Measurements from ENCODE around the gene CSK. TPM values are rescaled to one million over a fixed set of nuclear protein-coding genes. Genes with fewer than 3 reads are reported as not detected.
"Not testable (repeated sequence)": the region's sequence is repeated elsewhere in the genome, so short reads cannot be mapped to it uniquely, and the experiment has no call there.

Gene CSK
- polyA plus RNA-seq (ENCODE audit: insufficient read length in 4 of 4) = 10 to 100 TPM; 45.4 to 51.3 (median 46.4) TPM

DNA sequence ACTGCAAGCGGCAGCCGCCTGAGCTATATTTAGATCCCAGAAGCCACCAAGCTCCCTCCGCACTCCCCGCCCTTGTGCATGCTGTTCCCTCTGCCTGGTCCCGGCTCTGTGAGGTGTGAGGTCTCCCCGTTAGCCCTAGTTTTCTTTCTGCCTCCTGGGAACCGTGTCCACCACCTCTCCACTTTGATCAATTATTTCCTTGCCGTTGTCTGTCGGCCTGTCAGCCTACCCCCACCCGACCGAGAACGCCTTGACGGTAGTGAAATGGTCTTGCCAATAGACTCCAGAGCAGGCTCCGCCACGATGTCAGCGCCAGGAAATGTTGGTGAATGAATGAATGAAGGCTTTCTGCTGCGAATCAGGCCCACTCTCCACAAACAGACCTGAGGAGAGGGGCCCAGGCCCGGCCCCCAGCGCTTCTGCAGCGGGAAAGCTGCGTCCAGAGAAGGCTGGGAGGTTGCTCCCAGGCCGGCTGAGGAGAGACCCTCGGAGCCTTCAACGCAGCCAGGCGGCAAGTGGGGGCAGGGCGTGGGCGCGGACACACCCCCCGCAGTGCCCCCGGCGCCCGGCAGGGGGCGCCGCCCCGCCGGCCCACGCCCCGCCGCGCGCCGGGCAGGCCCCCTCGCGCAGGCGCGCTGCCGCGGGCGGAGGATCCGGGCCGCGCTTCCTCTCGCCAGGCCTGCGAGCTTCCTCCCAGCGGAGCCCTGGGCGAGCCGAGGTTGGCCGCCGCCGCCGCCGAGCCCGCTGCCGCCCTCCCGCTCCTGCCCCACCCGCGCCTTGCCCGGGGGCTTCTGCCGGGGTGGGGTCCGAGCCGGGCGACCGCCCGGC is at the start of gene CSK:
Gene CSK (plus strand): TSS at position 650 of the 828 bp plus-strand sequence. CDS start 16,218 bp downstream, outside the sequence.
- DNase-seq (ENCODE audit: low read depth in 4 of 4, low spot score in 2 of 4) = no peak

GRCh38 chr15:74732846-74733245 is 49.0 kb upstream of the CSK start:
- no peak for DNase-seq (ENCODE audit: low read depth in 4 of 4, low spot score in 2 of 4)

- no peak for DNase-seq (ENCODE audit: low read depth in 4 of 4, low spot score in 2 of 4)
These were observed 48.6 kb upstream of the CSK start for GRCh38 chr15:74733269-74733668.

GRCh38 chr15:74735305-74735704 is 46.6 kb upstream of the CSK start:
- no peak for DNase-seq (ENCODE audit: low read depth in 4 of 4, low spot score in 2 of 4)

DNA sequence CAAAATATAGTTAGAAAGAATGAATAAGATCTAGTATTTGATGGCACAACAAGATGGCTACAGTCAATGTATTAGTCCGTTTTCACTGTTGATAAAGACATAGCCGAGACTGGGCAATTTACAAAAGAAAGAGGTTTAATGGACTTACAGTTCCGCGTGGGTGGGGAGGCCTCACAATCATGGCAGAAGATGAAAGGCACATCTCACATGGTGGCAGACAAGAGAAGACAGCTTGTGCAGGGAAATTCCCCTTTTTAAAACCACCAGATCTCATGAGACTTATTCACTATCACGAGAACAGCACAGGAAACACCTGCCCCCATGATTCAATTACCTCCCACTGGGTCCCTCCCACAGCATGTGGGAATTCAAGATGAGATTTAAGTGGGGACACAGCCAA is 43.6 kb upstream of the CSK start:
- DNase-seq (ENCODE audit: low read depth in 4 of 4, low spot score in 2 of 4) = not testable (repeated sequence)

GRCh38 chr15:74742422-74742821 is 39.5 kb upstream of the CSK start:
- DNase-seq (ENCODE audit: low read depth in 4 of 4, low spot score in 2 of 4) = no peak

DNA sequence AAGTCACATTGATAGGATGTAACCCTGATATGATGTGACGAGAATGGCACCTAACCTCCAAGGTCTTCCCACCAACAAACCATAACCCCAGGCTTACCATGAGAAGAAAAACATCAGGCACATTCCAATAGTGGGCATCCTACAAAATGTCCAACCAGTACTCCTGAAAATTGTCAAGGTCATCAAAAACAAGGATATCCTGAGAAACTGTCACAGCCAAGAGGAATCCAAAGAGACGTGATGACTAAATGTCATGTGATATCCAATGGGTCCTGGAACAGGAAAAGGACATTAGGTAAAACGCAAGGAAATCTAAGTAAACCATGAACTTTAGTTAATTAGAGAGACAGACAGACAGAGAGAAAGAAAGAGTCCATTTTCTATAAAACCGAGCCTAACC is 35.5 kb upstream of the CSK start:
- DNase-seq (ENCODE audit: low read depth in 4 of 4, low spot score in 2 of 4) = no peak

- no peak for DNase-seq (ENCODE audit: low read depth in 4 of 4, low spot score in 2 of 4)
These were observed 33.4 kb upstream of the CSK start, which contains the start of gene CYP1A2 for GRCh38 chr15:74748322-74748946. Gene CYP1A2, plus strand, starts transcription at chr15:74748845. Its CDS starts 894 bp downstream, at chr15:74749739.

- no peak for DNase-seq (ENCODE audit: low read depth in 4 of 4, low spot score in 2 of 4)
These were observed 32.0 kb upstream of the CSK start for GRCh38 chr15:74749832-74750231.

GRCh38 chr15:74750751-74751150 is 31.1 kb upstream of the CSK start:
- DNase-seq (ENCODE audit: low read depth in 4 of 4, low spot score in 2 of 4) = peak in 1 of 4 donors; percentile 52

- DNase-seq (ENCODE audit: low read depth in 4 of 4, low spot score in 2 of 4) = no peak
These were observed 29.9 kb upstream of the CSK start for GRCh38 chr15:74752011-74752410.

DNA sequence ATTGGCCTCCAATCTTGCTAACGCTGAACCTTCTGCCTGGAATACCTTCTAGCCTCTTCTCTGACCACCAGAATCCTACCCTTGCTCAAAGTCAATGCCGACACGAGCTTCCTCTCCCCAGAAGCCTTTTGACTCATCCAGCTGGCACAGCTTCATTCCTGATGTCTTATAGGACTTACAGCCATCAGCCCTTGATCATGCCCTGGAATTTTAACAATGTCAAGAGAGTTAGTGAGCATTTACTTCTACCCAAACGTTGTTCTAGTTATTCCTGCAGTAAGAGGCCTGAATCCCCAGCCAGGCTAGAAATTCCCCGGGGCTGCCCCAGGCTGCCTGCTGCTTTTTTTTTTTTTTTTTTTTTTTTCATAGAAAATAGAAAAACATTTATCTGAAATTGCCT is 29.3 kb upstream of the CSK start:
- no peak for DNase-seq (ENCODE audit: low read depth in 4 of 4, low spot score in 2 of 4)

DNA sequence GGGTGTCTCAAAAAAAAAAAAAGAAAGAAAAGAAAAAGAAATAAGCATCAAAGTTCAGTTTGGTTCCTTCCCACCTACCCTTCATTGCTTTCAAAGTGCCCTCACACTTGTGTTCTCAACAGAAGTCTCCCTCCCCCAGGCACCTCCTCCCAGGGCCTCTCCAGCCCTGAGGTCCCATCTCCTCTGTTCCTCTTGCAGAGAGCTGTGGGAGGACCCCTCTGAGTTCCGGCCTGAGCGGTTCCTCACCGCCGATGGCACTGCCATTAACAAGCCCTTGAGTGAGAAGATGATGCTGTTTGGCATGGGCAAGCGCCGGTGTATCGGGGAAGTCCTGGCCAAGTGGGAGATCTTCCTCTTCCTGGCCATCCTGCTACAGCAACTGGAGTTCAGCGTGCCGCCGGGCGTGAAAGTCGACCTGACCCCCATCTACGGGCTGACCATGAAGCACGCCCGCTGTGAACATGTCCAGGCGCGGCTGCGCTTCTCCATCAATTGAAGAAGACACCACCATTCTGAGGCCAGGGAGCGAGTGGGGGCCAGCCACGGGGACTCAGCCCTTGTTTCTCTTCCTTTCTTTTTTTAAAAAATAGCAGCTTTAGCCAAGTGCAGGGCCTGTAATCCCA is 27.2 kb upstream of the CSK start:
- DNase-seq (ENCODE audit: low read depth in 4 of 4, low spot score in 2 of 4) = no peak

- DNase-seq (ENCODE audit: low read depth in 4 of 4, low spot score in 2 of 4) = no peak
These were observed 23.1 kb upstream of the CSK start for GRCh38 chr15:74758736-74759135.

GRCh38 chr15:74762791-74763150 is 19.1 kb upstream of the CSK start:
- no peak for DNase-seq (ENCODE audit: low read depth in 4 of 4, low spot score in 2 of 4)

GRCh38 chr15:74763416-74763815 is 18.5 kb upstream of the CSK start:
- DNase-seq (ENCODE audit: low read depth in 4 of 4, low spot score in 2 of 4) = no peak

GRCh38 chr15:74767167-74768098 is 14.4 kb upstream of the CSK start:
- no peak for DNase-seq (ENCODE audit: low read depth in 4 of 4, low spot score in 2 of 4)

DNA sequence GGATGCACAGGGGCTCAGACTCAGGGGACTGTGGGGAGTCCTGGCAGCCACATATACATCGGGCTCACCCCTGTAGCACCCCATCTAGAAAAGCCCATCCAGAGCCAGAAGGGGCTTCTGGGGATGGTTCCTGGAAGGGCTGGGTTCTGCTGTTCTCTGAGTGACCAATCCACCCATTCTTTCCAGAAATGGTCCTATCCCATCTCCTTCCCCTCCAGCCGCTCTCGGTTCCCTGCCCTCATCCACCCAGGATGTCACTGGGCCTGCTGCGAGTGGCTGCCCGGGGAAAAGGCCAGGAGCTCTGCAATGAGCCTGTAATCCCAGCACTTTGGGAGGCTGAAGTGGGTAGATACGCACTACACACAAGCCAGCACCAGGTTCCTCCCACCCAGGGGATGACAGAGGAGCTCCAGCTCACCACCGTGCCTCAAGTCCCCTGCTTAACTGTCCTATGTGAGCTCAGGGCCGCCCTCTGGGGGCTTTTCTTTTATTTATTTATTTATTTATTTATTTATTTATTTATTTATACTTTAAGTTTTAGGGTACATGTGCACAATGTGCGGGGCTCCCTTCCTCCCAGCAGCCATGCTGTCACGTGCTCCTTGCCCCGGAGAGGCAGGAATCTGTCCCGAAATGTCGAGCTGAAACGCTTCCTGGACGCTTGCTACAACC is 13.6 kb upstream of the CSK start:
- DNase-seq (ENCODE audit: low read depth in 4 of 4, low spot score in 2 of 4) = no peak

DNA sequence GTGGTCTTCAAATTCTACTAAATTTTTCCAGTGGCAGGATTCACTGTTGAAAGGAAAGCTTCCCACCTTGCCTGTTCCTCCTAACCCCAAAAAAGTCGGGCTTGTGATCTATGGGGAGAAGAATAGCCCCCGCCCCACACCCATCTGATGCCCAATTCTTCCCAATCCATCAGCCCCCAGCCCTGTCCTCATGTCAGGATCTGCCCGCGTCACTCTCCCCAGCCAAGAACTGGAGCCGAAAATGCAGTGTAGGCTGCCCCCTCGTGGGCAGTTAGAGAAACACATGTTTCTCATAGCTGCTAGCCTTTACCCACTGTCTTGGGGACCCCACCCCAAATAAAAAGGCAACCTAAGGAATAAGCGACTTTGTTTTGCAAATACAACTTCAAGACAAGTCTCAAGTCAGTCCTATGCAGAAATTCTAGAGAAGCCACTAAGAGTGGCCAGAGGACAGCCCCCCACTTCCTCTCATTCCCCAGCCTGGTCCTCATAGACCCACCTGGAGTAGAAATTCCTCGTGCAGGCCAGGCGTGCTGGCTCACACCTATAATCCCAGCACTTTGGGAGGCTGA is 13.0 kb upstream of the CSK start:
- no peak for DNase-seq (ENCODE audit: low read depth in 4 of 4, low spot score in 2 of 4)

All from left renal cortex interstitium (tissue), 4 donors.